H9 (cell line): ENCODE measurements around the gene ST14. TPM values are rescaled to one million over a fixed set of nuclear protein-coding genes. Genes with fewer than 3 reads are reported as not detected.

Source experiments
- DNase-seq: peaks from one replicate; pipeline ENCODE4 v3.0.0-alpha.2; 2017
- H2AFZ ChIP-seq: one replicate; pipeline ENCODE4 v1.6.1; 2013; ENCODE audit warnings: mild to moderate bottlenecking, low read length, control low read depth, moderate library complexity
- H2AK5ac ChIP-seq: 2 replicates; pipeline ENCODE4 v1.6.1; 2013; ENCODE audit warnings: low read length, control low read depth, mixed read lengths; ENCODE audit not compliant: insufficient read length
- H2BK120ac ChIP-seq: one replicate; pipeline ENCODE4 v1.6.1; 2013; ENCODE audit warnings: low read depth, mild to moderate bottlenecking, low read length, control low read depth, inconsistent platforms; ENCODE audit not compliant: poor library complexity, severe bottlenecking
- H2BK12ac ChIP-seq: 2 replicates; pipeline ENCODE4 v1.6.1; 2013; ENCODE audit warnings: low read length, control low read depth, mixed read lengths, low read depth; ENCODE audit not compliant: insufficient read length
- H2BK15ac ChIP-seq: 2 replicates; pipeline ENCODE4 v1.6.1; 2013; ENCODE audit warnings: low read depth, low read length, control low read depth
- H2BK20ac ChIP-seq: one replicate; pipeline ENCODE4 v1.6.1; 2013; ENCODE audit warnings: low read depth, mild to moderate bottlenecking, low read length, control low read depth, inconsistent platforms; ENCODE audit not compliant: poor library complexity, severe bottlenecking
- H2BK5ac ChIP-seq: 2 replicates; pipeline ENCODE4 v1.6.1; 2013; ENCODE audit warnings: low read length, control low read depth, mixed read lengths; ENCODE audit not compliant: insufficient read length
- H3K14ac ChIP-seq: 2 replicates; pipeline ENCODE4 v1.6.1; 2013; ENCODE audit warnings: low read length, control low read depth; ENCODE audit not compliant: insufficient read depth
- H3K18ac ChIP-seq: 2 replicates; pipeline ENCODE4 v1.6.1; 2013; ENCODE audit warnings: low read depth, mild to moderate bottlenecking, mixed read lengths, low read length, control low read depth; ENCODE audit not compliant: insufficient read length
- H3K23ac ChIP-seq: 2 replicates; pipeline ENCODE4 v1.6.1; 2013; ENCODE audit warnings: low read length, control low read depth, mixed read lengths, low read depth; ENCODE audit not compliant: insufficient read length
- H3K23me2 ChIP-seq: 2 replicates; pipeline ENCODE4 v1.6.1; 2013; ENCODE audit warnings: low read depth, mild to moderate bottlenecking, mixed read lengths, low read length, control low read depth; ENCODE audit not compliant: insufficient read length, poor library complexity, severe bottlenecking
- H3K27ac ChIP-seq: 2 replicates; pipeline ENCODE4 v1.5.1; 2013; ENCODE audit warnings: low read length, control low read depth, mixed read lengths, low read depth; ENCODE audit not compliant: insufficient read length
- H3K27me3 ChIP-seq: 2 replicates; pipeline ENCODE4 v1.6.1; 2013; ENCODE audit warnings: low read length, control low read depth, inconsistent platforms; ENCODE audit not compliant: insufficient read depth
- H3K4ac ChIP-seq: 2 replicates; pipeline ENCODE4 v1.6.1; 2013; ENCODE audit warnings: low read depth, mild to moderate bottlenecking, control low read depth, inconsistent platforms, low read length, moderate library complexity
- H3K4me1 ChIP-seq: 2 replicates; pipeline ENCODE4 v1.6.1; 2013; ENCODE audit warnings: low read length, control low read depth, inconsistent platforms; ENCODE audit not compliant: insufficient read depth
- H3K4me2 ChIP-seq: 2 replicates; pipeline ENCODE4 v1.6.1; 2013; ENCODE audit warnings: low read length, control low read depth, mixed read lengths; ENCODE audit not compliant: insufficient read length, insufficient read depth
- H3K56ac ChIP-seq: 2 replicates; pipeline ENCODE4 v1.6.1; 2013; ENCODE audit warnings: low read depth, mild to moderate bottlenecking, mixed read lengths, low read length, control low read depth; ENCODE audit not compliant: insufficient read length
- H3K79me1 ChIP-seq: 2 replicates; pipeline ENCODE4 v1.6.1; 2013; ENCODE audit warnings: low read depth, mild to moderate bottlenecking, moderate library complexity, low read length, control low read depth, inconsistent platforms; ENCODE audit not compliant: insufficient read depth, poor library complexity, severe bottlenecking
- H3K79me2 ChIP-seq: 2 replicates; pipeline ENCODE4 v1.6.1; 2013; ENCODE audit warnings: low read length, control low read depth, inconsistent platforms; ENCODE audit not compliant: insufficient read depth
- H3K9ac ChIP-seq: 2 replicates; pipeline ENCODE4 v1.6.1; 2013; ENCODE audit warnings: low read length, control low read depth, mixed read lengths; ENCODE audit not compliant: insufficient read length; ENCODE audit errors: extremely low read depth
- H3K9me3 ChIP-seq: one replicate; pipeline ENCODE4 v1.6.1; 2013; ENCODE audit warnings: low read depth, low read length, inconsistent platforms; ENCODE audit not compliant: control insufficient read depth
- H3T11ph ChIP-seq: one replicate; pipeline ENCODE4 v1.6.1; 2013; ENCODE audit warnings: mild to moderate bottlenecking, low read length, control low read depth, inconsistent platforms
- H4K20me1 ChIP-seq: one replicate; pipeline ENCODE4 v1.6.1; 2013; ENCODE audit not compliant: control insufficient read depth, insufficient read length, insufficient read depth
- H4K5ac ChIP-seq: 2 replicates; pipeline ENCODE4 v1.6.1; 2013; ENCODE audit warnings: low read depth, mild to moderate bottlenecking, mixed read lengths, low read length, control low read depth; ENCODE audit not compliant: insufficient read length
- H4K8ac ChIP-seq: replicated peaks from 2 replicates; pipeline ENCODE4 v1.6.1; 2013; ENCODE audit warnings: low read length, control low read depth, mixed read lengths, low read depth; ENCODE audit not compliant: insufficient read length
- H4K91ac ChIP-seq: 2 replicates; pipeline ENCODE4 v1.6.1; 2013; ENCODE audit warnings: low read depth, mild to moderate bottlenecking, moderate library complexity, mixed read lengths, low read length, control low read depth; ENCODE audit not compliant: insufficient read length
- H3K27ac Mint-ChIP-seq, 3 experiments: 2 replicates in 2 of 3; 3 replicates in 1 of 3; pipeline ENCODE4 v1.8.0; 2020 to 2021; ENCODE audit warnings: mixed read lengths in 3 of 3, mild to moderate bottlenecking in 1 of 3, moderate library complexity in 1 of 3
- H3K27me3 Mint-ChIP-seq: 2 replicates; pipeline ENCODE4 v1.8.0; 2021; ENCODE audit warnings: low read depth, mild to moderate bottlenecking, moderate library complexity, mixed read lengths
- H3K36me3 Mint-ChIP-seq, 3 experiments: 2 replicates in 2 of 3; 3 replicates in 1 of 3; pipeline ENCODE4 v1.8.0; 2020 to 2021; ENCODE audit warnings: low read depth in 3 of 3, mixed read lengths in 3 of 3; ENCODE audit not compliant: insufficient read depth in 1 of 3
- H3K4me1 Mint-ChIP-seq, 2 experiments: 2 replicates each; pipeline ENCODE4 v1.8.0; 2020; ENCODE audit warnings: mixed read lengths in 2 of 2
- H3K4me3 Mint-ChIP-seq, 2 experiments: 2 replicates in 1 of 2; 3 replicates in 1 of 2; pipeline ENCODE4 v1.8.0; 2020 to 2021; ENCODE audit warnings: mild to moderate bottlenecking in 2 of 2, mixed read lengths in 2 of 2, moderate library complexity in 1 of 2
- H3K9me3 Mint-ChIP-seq, 2 experiments: 2 replicates in 1 of 2; 3 replicates in 1 of 2; pipeline ENCODE4 v1.8.0; 2020; ENCODE audit warnings: mild to moderate bottlenecking in 2 of 2, mixed read lengths in 2 of 2, moderate library complexity in 1 of 2
- CTCF ChIP-seq: fragments of 200-600 bp; sonication (generic); conservative IDR thresholded peaks from 3 replicates; pipeline ENCODE4 v1.8.0; 2021; ENCODE audit warnings: antibody characterized with exemption, mild to moderate bottlenecking
- WGBS: extraction: QIAGEN DNeasy Blood & Tissue Kit; methylation state at CpG from one replicate; pipeline ENCODE4 v1.1.7; 2013; ENCODE audit warnings: missing lambda C conversion rate, low lambda C conversion rate, mixed read lengths; ENCODE audit not compliant: insufficient read length; ENCODE audit errors: extremely low coverage; 5-methylcytosine and 5-hydroxymethylcytosine counted together
- total RNA-seq: library from RNA; stranded (reverse); gene quantifications from 2 replicates; pipeline ENCODE4 v1.2.1, GENCODE V29; 2021

The ST14 gene
- total RNA-seq, 1 experiment from 2014 or later = 22.4 TPM

GRCh38 chr11:130246270-130246669, 86.7 kb downstream of the ST14 start:
- Histone ChIP-seq H4K91ac (no peak overlapping the region), H3K4ac (no peak overlapping the region), H3K23me2 (no peaks in the 10 kb centered on the region), H3K27me3 (no peaks in the 10 kb centered on the region), H3K14ac (no peak overlapping the region), H2BK120ac (no peak overlapping the region), H4K5ac (no peak overlapping the region), H4K8ac (no peak overlapping the region), H3K4me2 (no peak overlapping the region), H2BK20ac (no peak overlapping the region), H3K56ac (no peak overlapping the region), H3K79me2 (peaks cover 5% of the 10 kb centered on the region; the same call in 1 of the 2 replicates), H3K18ac (no peak overlapping the region), H4K20me1 (no peaks in the 10 kb centered on the region), H2AK5ac (no peak overlapping the region), H2BK12ac (no peak overlapping the region), H2AFZ (no peak overlapping the region), H3K27ac (no peak overlapping the region), H3T11ph (no peak overlapping the region), H3K23ac (no peak overlapping the region), H3K79me1 (no peaks in the 10 kb centered on the region), H2BK5ac (no peak overlapping the region), H3K9me3 (no peaks in the 10 kb centered on the region), H3K9ac (no peak overlapping the region), H2BK15ac (no peak overlapping the region), H3K4me1 (no peaks in the 10 kb centered on the region; the same call in 1 of the 2 replicates)
- no peaks in the 10 kb centered on the region for H3K27me3 Mint-ChIP-seq
- H3K9me3 Mint-ChIP-seq = no peaks in the 10 kb centered on the region; a peak in 1 of 5 replicates
- H3K27ac Mint-ChIP-seq = no peak overlapping the region
- no peak for DNase-seq
- peaks cover 0 to 4% (median 0%) of the 10 kb centered on the region in 3 experiments; a peak in 2 of 7 replicates for H3K36me3 Mint-ChIP-seq
- peaks cover 23 to 26% of the 10 kb centered on the region in 2 experiments for H3K4me1 Mint-ChIP-seq
- TF ChIP-seq CTCF = no peak
- H3K4me3 Mint-ChIP-seq = no peak overlapping the region
- WGBS = no CpG with 5 or more reads among the region's 1 CpG
